Endothelial cell of umbilical vein (primary cell): ENCODE data around the gene CCNYL1. TPM values are rescaled to one million over a fixed set of nuclear protein-coding genes. Genes with fewer than 3 reads are reported as not detected.
"Not testable (repeated sequence)": the region's sequence is repeated elsewhere in the genome, so short reads cannot be mapped to it uniquely, and the experiment has no call there.

Experiments used
- BruUV-seq: library from RNA; stranded (reverse); fragments of 400-500 nt; replicated peaks from 2 replicates; lab custom pipeline; 2021; lab: Mats Ljungman, UMichigan
- CTCF ChIA-PET: fragments of 300-600, 350-600 bp; sonication (Branson Sonifier 250); formaldehyde crosslinking; loops from one replicate; lab custom pipeline; 2021; ENCODE audit warnings: antibody characterized with exemption, inconsistent platforms; lab: Charles Lee
- POLR2A ChIA-PET: fragments of 300-600, 350-600 bp; sonication (Branson Sonifier 250); formaldehyde crosslinking; loops from one replicate; lab custom pipeline; 2021; ENCODE audit warnings: antibody characterized with exemption, inconsistent platforms; lab: Charles Lee
- DNase-seq: peaks from one replicate; pipeline ENCODE4 v3.0.0-alpha.2; 2011; ENCODE audit warnings: low read depth, low spot score
- FAIRE-seq: peaks from 2 replicates; lab custom pipeline; 2011; peaks lifted over from hg19 to GRCh38; lab: Jason Lieb, UNC
- H2AFZ ChIP-seq: 2 replicates; pipeline ENCODE4 v1.6.0; 2012; ENCODE audit warnings: low read depth, low read length, control low read depth, inconsistent platforms
- H3K27ac ChIP-seq: 2 replicates; pipeline ENCODE4 v1.5.1; 2011; ENCODE audit warnings: low read depth, mild to moderate bottlenecking, control low read depth, low read length, moderate library complexity; ENCODE audit not compliant: insufficient read depth
- H3K27me3 ChIP-seq, 2 experiments: 2 replicates each; pipeline versions ENCODE4 v1.6.0 to v1.6.1; 2011; ENCODE audit warnings: low read length in 2 of 2, mixed read lengths in 1 of 2; ENCODE audit not compliant: control insufficient read depth in 2 of 2, insufficient read depth in 2 of 2
- H3K36me3 ChIP-seq, 2 experiments: 2 replicates in 1 of 2; 3 replicates in 1 of 2; pipeline ENCODE4 v1.5.1; 2011; ENCODE audit warnings: low read length in 2 of 2, mild to moderate bottlenecking in 1 of 2, moderate library complexity in 1 of 2; ENCODE audit not compliant: control insufficient read depth in 2 of 2, insufficient read depth in 2 of 2; ENCODE audit errors: extremely low read depth in 1 of 2
- H3K4me1 ChIP-seq: 3 replicates; pipeline ENCODE4 v1.5.1; 2011; ENCODE audit warnings: mild to moderate bottlenecking, low read length; ENCODE audit not compliant: control insufficient read depth, insufficient read depth; ENCODE audit errors: extremely low read depth
- H3K4me2 ChIP-seq: 2 replicates; pipeline ENCODE4 v1.6.1; 2011; ENCODE audit warnings: low read length, control low read depth, mixed read lengths; ENCODE audit not compliant: insufficient read depth
- H3K4me3 ChIP-seq, 3 experiments: fragments of 200-600 bp in 1 of 3; sonication (generic), shearing (Covaris generic) in 1 of 3; replicated peaks in 1 of 3; 2 replicates each; pipeline ENCODE4 v1.5.1; 2011 to 2016; ENCODE audit warnings: control low read depth in 3 of 3, low read length in 3 of 3, mild to moderate bottlenecking in 2 of 3, inconsistent platforms in 1 of 3, low read depth in 1 of 3, moderate library complexity in 1 of 3; ENCODE audit not compliant: insufficient read depth in 1 of 3
- H3K79me2 ChIP-seq: 2 replicates; pipeline ENCODE4 v1.6.0; 2012; ENCODE audit warnings: low read length, inconsistent platforms; ENCODE audit not compliant: control insufficient read depth, insufficient read depth
- H3K9ac ChIP-seq: replicated peaks from 2 replicates; pipeline ENCODE3; 2011; ENCODE audit warnings: low read length, control low read depth; ENCODE audit not compliant: insufficient read depth; ENCODE audit errors: extremely low read depth
- H3K9me1 ChIP-seq: replicated peaks from 3 replicates; pipeline ENCODE4 v1.6.0; 2011; ENCODE audit warnings: mild to moderate bottlenecking, low read length; ENCODE audit not compliant: control insufficient read depth, insufficient read depth; ENCODE audit errors: extremely low read depth
- H3K9me3 ChIP-seq: replicated peaks from 2 replicates; pipeline ENCODE4 v1.5.1; 2012; ENCODE audit warnings: low read length, inconsistent platforms; ENCODE audit not compliant: control insufficient read depth, insufficient read depth
- H4K20me1 ChIP-seq: replicated peaks from 2 replicates; pipeline ENCODE3; 2011; ENCODE audit warnings: mild to moderate bottlenecking, low read length; ENCODE audit not compliant: control insufficient read depth, insufficient read depth; ENCODE audit errors: extremely low read depth
- FOS ChIP-seq: IDR thresholded peaks from 2 replicates; pipeline ENCODE4 v1.6.1; 2011; ENCODE audit warnings: mild to moderate bottlenecking, low read length, moderate library complexity, borderline replicate concordance; ENCODE audit not compliant: insufficient read depth
- GATA2 ChIP-seq: IDR thresholded peaks from 2 replicates; pipeline ENCODE4 v1.7.0; 2011; ENCODE audit warnings: low read depth, mild to moderate bottlenecking, moderate library complexity, mixed read lengths, low read length; ENCODE audit not compliant: insufficient read length, insufficient read depth
- JUN ChIP-seq: IDR thresholded peaks from 2 replicates; pipeline ENCODE4 v1.6.1; 2011; ENCODE audit warnings: borderline replicate concordance, low read depth; ENCODE audit not compliant: insufficient read length, insufficient read depth
- MAX ChIP-seq: IDR thresholded peaks from 2 replicates; pipeline ENCODE4 v1.6.1; 2011; ENCODE audit not compliant: insufficient read depth, insufficient read length
- MYC ChIP-seq: IDR thresholded peaks from one replicate; pipeline ENCODE4 v1.6.1; 2011; ENCODE audit warnings: mild to moderate bottlenecking, low read depth, low read length
- POLR2A ChIP-seq: IDR thresholded peaks from 2 replicates; pipeline ENCODE4 v1.6.1; 2012; ENCODE audit warnings: low read depth, mild to moderate bottlenecking, control low read depth, low read length
- POLR2AphosphoS5 ChIP-seq: IDR thresholded peaks from 2 replicates; pipeline ENCODE4 v1.6.1; 2012; ENCODE audit warnings: low read depth, mild to moderate bottlenecking, control low read depth, low read length, moderate library complexity; ENCODE audit not compliant: insufficient read depth
- dilution Hi-C: fragments of 300-500 bp; cut with MboI; formaldehyde crosslinking; loops from one replicate; pipeline ENCODE4 v1.15.0; 2019; ENCODE audit warnings: low sequenced_read_pairs; ENCODE audit not compliant: extremely low pct_ligation_motif_present
- intact Hi-C: fragments of 100-400 bp; cut with micrococcal nuclease; formaldehyde crosslinking; loops from one replicate; pipeline ENCODE4 v1.10.0; 2022
- polyA plus RNA-seq, 4 experiments: library from polyadenylated mRNA; depleted of rRNA in 3 of 4; stranded (reverse) in 3 of 4; unstranded in 1 of 4; fragments of >200 nt; gene quantifications; 2 replicates each; pipeline versions ENCODE4 v1.2.1 to v1.2.3, GENCODE V29; 2011 to 2012; ENCODE audit warnings: missing spikeins in 1 of 4
- total RNA-seq: library from RNA; stranded (reverse); gene quantifications from 2 replicates; pipeline ENCODE4 v1.2.3, GENCODE V29; 2021

Gene CCNYL1
- total and polyA plus RNA-seq, 2 donors (not counting 3 experiments of a cell fraction or from before 2014, with no cell fraction given) = 15.2 to 49.3 TPM

- BruUV-seq = no TSS peak
- ChIA-PET POLR2A (interaction anchor here (0.6 kb wide), 1 partner anchor 302 kb away, joined by 3 read pairs; the partner anchor contains the start of gene PLEKHM3), CTCF (interaction anchor here (0.7 to 1.3 kb wide), 3 partner anchors 12 to 96 kb away, joined by 3 to 4 read pairs (median 3); partner anchors contain the start of gene CCNYL1)
- Histone ChIP-seq H3K9ac (no peak overlapping the region), H2AFZ (no peak overlapping the region), H3K27me3 (no peaks in the 10 kb centered on the region), H3K27ac (no peak overlapping the region), H4K20me1 (no peaks in the 10 kb centered on the region), H3K4me1 (peaks cover 20% of the 10 kb centered on the region), H3K4me2 (no peak overlapping the region), H3K36me3 (peaks cover 3% of the 10 kb centered on the region in 2 experiments), H3K4me3 (no peak overlapping the region), H3K9me3 (no peaks in the 10 kb centered on the region), H3K79me2 (peaks cover 16% of the 10 kb centered on the region), H3K9me1 (no peaks in the 10 kb centered on the region)
- dilution Hi-C loops (no loop called here), intact Hi-C loops (loop anchor here (10.0 kb wide), 1 partner anchor 918 kb away; no protein-coding TSS in a partner anchor)
- no peak for TF ChIP-seq FOS
- TF ChIP-seq MYC = no peak
- TF ChIP-seq POLR2AphosphoS5 = no peak
- no peak for TF ChIP-seq POLR2A
- no peak for TF ChIP-seq GATA2
- TF ChIP-seq JUN = no peak
- no peak for TF ChIP-seq MAX
- no peak for DNase-seq
- FAIRE-seq = no peak
Observed at GRCh38 chr2:207722773-207723424, 11.5 kb downstream of the CCNYL1 start.

- H3K4me3 ChIP-seq, H3K9me3 ChIP-seq, H4K20me1 ChIP-seq, BruUV-seq, H2AFZ ChIP-seq, H3K27ac ChIP-seq, DNase-seq, H3K9me1 ChIP-seq, H3K27me3 ChIP-seq, H3K4me2 ChIP-seq, FAIRE-seq, H3K36me3 ChIP-seq, dilution Hi-C loops, H3K9ac ChIP-seq: not testable (repeated sequence)
- Histone ChIP-seq H3K4me1 (peaks cover 20% of the 10 kb centered on the region), H3K79me2 (peaks cover 13% of the 10 kb centered on the region)
- ChIA-PET CTCF (interaction anchor here (1.0 to 1.1 kb wide), 3 partner anchors 12 to 98 kb away, joined by 4 to 5 read pairs (median 4); partner anchors contain the start of gene CCNYL1), POLR2A (interaction anchor here (0.6 kb wide), 1 partner anchor 302 kb away, joined by 3 read pairs; the partner anchor contains the start of gene PLEKHM3)
- intact Hi-C loops = loop anchor here (10.0 kb wide), 1 partner anchor 919 kb away; no protein-coding TSS in a partner anchor
Observed at GRCh38 chr2:207723425-207723787, 12.0 kb downstream of the CCNYL1 start.
